HUES48 (cell line): ENCODE measurements around the gene FAM83D.

Experiments used
- H3K27ac ChIP-seq: one replicate; pipeline ENCODE4 v1.7.0; 2013; ENCODE audit warnings: low read depth, low read length, inconsistent platforms
- H3K27me3 ChIP-seq: 2 replicates; pipeline ENCODE4 v1.6.1; 2013; ENCODE audit warnings: mild to moderate bottlenecking, low read length; ENCODE audit not compliant: control insufficient read depth, insufficient read depth
- H3K36me3 ChIP-seq: 2 replicates; pipeline ENCODE4 v1.6.1; 2013; ENCODE audit warnings: low read length; ENCODE audit not compliant: control insufficient read depth, insufficient read depth
- H3K4me1 ChIP-seq: 2 replicates; pipeline ENCODE4 v1.6.1; 2013; ENCODE audit warnings: mild to moderate bottlenecking, low read length; ENCODE audit not compliant: control insufficient read depth, insufficient read depth
- H3K4me3 ChIP-seq: 2 replicates; pipeline ENCODE4 v1.5.1; 2013; ENCODE audit warnings: mild to moderate bottlenecking, low read depth, low read length
- H3K9ac ChIP-seq: 2 replicates; pipeline ENCODE4 v1.6.1; 2013; ENCODE audit warnings: mild to moderate bottlenecking, low read depth, low read length, moderate library complexity
- H3K9me3 ChIP-seq: 2 replicates; pipeline ENCODE4 v1.6.1; 2013; ENCODE audit warnings: low read length; ENCODE audit not compliant: control insufficient read depth, insufficient read depth

FAM83D gene

DNA sequence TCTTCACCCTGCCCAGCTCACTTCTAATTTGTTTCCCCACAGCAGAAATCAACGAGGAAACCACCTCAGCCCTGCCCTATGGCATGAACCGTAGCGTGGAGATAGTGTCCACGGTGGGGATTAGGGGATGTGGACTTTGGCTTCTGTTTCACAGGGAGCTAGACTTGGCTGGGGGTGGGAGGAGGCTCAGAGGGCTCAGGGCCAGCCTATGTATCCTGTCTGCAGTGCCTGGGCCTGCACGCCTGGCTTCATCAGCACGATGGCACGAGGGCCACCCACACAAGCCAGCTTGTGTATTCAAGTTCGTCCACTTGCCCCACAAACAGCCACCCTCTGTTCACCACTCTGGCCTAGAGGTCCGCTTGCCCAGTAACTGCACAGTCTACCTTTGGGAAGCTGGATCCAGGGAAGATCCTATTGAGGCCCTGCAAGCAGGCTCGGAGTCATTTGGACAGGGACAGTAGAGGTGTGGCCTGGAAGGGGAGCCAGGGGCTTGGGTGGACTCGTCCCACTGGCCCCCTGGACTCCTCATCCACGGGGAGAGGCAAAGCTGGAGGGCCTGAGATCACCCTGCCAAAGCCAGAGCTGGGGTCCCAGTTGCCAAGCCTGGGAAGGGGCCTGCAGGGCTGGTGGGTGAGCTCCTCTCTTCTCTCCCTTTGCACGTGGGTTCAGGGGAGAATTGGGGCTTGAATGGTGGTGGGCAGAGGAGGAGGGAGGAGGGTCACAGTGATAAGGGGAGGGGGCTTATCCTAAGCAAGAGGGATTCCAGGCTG, 38.0 kb upstream of the FAM83D start:
- peaks cover 4% of the 10 kb centered on the region for H3K4me1 ChIP-seq
- no peak overlapping the region for H3K27ac ChIP-seq
- no peak overlapping the region for H3K4me3 ChIP-seq
- H3K9ac ChIP-seq, result no peak overlapping the region; the same call in 1 of the 2 replicates
- no peaks in the 10 kb centered on the region for H3K27me3 ChIP-seq
- no peaks in the 10 kb centered on the region for H3K36me3 ChIP-seq
- H3K9me3 ChIP-seq, result no peaks in the 10 kb centered on the region

DNA sequence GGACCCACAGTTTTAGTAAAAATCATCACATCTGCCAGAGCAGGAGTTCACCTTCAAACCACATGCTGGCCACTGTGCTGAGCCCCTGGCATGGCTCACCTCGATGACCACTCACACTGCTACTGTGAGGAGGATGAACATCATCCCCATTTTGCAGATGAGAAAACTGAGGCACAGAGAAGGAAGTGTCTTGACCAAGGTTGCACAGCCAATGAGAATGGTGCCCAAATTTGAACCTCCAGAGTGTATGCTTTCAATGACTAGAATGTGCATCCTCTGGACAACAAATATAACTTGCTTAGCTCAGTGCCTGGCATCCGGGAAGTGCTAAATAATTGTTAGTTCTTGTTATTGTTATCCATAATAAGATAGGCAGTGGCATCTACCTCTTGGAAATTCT, 37.2 kb upstream of the FAM83D start:
- no peaks in the 10 kb centered on the region for H3K9me3 ChIP-seq
- H3K4me1 ChIP-seq, result peaks cover 5% of the 10 kb centered on the region
- H3K9ac ChIP-seq, result no peak overlapping the region
- no peaks in the 10 kb centered on the region for H3K36me3 ChIP-seq
- no peak overlapping the region for H3K4me3 ChIP-seq
- no peaks in the 10 kb centered on the region for H3K27me3 ChIP-seq
- no peak overlapping the region for H3K27ac ChIP-seq

DNA sequence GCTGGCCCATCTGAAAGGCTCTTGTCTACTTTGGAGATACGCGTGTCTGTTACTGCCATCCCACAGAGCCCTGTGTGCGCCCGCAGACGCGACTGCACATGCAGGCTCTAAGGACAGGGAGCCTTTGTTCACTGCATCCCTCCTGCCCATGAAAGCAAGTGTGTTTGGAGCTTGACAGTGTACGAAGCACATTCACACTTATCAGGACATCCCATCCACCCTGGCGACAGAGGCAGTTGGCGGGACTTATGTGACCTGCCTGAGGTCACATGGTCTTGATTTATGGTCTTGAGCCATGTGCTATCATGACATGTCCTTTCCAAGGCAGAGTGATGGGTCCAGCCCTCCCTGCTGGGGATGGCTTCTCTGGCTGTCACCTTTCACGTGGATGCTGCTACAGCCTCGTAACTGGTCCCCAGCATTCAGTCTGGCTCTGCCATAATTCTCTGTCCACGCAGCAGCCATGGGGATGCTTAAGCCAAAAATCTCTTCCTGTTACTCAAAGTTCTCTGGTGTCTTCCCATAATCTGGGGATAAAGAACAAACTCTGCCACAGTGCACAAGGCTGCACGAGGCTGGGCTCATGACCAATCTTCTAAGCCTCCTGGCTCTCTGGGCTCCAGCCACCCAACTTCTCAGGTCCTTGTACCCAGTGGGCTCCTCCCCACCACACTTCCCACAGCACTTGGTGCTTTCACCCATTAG, 36.3 kb upstream of the FAM83D start:
- H3K4me3 ChIP-seq, result no peak overlapping the region
- H3K9ac ChIP-seq, result no peak overlapping the region
- H3K4me1 ChIP-seq, result peaks cover 5% of the 10 kb centered on the region
- no peaks in the 10 kb centered on the region for H3K36me3 ChIP-seq
- no peak overlapping the region for H3K27ac ChIP-seq
- H3K27me3 ChIP-seq, result no peaks in the 10 kb centered on the region
- H3K9me3 ChIP-seq, result no peaks in the 10 kb centered on the region

DNA sequence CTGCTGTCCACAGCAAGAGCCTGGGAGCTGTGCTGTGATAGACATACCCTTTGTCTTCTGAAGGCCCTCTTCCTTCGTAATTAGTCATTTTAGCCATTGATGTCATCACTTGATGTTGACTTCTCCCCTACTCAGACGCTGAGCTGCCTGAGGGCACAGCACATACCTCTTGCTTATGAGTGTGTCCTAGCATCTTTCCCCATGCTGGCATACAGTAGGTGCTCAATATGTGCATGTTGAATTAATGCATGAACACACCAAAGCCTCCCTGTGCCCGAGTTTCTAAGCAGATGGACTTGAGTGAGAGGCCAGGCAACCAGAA, 35.8 kb upstream of the FAM83D start:
- H3K9ac ChIP-seq, result no peak overlapping the region
- no peak overlapping the region for H3K27ac ChIP-seq
- H3K4me1 ChIP-seq, result peaks cover 5% of the 10 kb centered on the region
- no peaks in the 10 kb centered on the region for H3K27me3 ChIP-seq
- H3K9me3 ChIP-seq, result no peaks in the 10 kb centered on the region
- no peaks in the 10 kb centered on the region for H3K36me3 ChIP-seq
- H3K4me3 ChIP-seq, result no peak overlapping the region

DNA sequence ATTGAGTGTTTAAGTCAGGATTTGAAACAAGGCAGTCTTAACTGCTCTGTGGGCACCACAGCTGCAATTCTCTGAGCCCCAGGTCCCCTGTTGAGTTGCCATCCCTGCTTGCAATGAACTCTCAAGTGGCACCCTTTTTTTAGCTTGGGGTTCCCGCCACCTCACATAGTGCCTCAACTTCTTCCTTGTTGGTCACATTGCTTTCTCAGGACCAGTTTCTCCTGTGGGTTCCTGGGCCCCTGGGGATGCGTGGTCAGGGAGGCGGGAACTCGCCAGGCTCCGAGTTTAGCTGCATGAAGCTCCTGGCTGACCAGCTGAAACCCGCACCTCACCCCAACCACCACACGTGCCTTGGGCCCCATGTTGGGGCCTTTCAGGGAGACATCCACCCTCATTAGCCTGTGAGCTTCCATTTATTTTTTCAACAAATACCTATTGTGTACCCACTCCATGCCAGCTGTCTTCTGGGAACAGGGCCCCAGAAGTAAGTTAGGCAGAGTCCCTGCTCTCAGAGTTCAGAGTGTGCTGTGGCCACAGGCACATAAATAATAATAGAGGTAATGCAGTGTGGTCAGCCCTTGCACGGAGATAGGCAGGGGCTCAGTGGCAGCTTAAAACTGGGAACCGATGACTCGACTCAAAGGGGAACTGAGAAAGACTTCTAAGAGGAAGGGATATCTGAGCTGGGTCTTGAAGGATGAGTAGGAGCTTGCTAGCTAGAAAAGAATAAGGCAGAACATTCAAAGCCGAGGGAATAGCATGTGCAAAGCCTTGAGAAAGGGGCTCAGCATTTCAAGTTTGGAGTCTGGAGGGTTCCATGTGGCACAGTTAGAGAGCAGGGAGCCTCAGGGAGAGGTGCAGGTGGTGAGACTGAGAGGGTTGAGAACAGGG, 33.9 kb upstream of the FAM83D start:
- Histone ChIP-seq H3K4me3 (no peak overlapping the region), H3K9me3 (no peaks in the 10 kb centered on the region), H3K27me3 (no peaks in the 10 kb centered on the region), H3K9ac (no peak overlapping the region), H3K4me1 (peaks cover 5% of the 10 kb centered on the region), H3K27ac (no peak overlapping the region), H3K36me3 (peaks cover 2% of the 10 kb centered on the region; the same call in 1 of the 2 replicates)

DNA sequence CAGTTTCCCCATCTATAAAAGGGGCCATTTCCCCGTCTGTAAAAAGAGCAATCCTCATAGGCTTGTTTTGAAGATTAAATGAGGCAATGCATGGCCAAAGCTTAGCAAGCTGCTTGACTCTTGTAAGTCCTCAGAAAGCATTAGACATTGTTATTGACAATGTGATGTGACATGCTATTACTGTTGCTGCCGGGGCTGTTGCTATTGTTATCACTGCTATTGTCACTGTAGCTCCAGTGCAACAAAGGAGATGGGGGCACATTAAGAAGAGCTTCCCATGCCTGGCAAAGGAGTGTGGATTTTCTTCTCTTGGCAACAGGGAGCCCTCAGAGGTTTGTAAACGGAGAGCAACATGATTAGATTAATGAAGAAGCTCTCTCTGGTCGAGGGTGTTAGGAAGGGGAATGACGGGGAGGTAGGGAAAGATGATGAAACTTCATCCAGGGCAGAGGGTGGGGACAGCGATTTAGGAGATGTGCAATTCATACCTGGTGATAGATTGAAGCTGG, 33.1 kb upstream of the FAM83D start:
- no peaks in the 10 kb centered on the region for H3K9me3 ChIP-seq
- no peaks in the 10 kb centered on the region for H3K27me3 ChIP-seq
- no peak overlapping the region for H3K4me3 ChIP-seq
- H3K4me1 ChIP-seq, result peaks cover 5% of the 10 kb centered on the region
- peaks cover 2% of the 10 kb centered on the region; the same call in 1 of the 2 replicates for H3K36me3 ChIP-seq
- no peak overlapping the region for H3K9ac ChIP-seq
- H3K27ac ChIP-seq, result no peak overlapping the region

DNA sequence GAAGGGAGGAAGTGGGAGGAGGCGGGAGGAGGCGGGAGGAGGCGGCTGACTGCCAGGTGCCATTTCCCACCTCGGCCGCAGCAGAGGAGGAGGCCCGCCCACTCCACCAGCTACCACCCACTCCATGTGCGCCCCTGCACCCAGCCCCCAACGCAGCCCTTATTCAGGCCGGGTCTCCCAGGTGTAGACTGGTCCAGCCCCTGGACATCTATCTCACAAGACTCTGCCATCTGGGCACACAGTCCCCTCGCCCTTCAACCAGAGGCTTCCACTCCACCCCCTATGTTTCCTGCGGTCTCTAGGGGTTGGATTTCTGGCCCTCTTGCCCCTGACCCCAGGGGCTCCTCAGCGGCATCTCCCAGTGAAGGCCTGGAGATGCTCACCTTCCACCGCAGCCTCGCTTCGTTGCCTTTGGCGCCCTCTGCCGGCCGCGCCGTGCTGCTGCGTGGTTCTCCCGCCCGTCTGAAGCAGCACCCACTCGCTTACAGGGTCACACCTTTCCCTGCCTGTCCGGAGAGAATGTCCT, 32.6 kb upstream of the FAM83D start:
- Histone ChIP-seq H3K27me3 (no peaks in the 10 kb centered on the region), H3K36me3 (peaks cover 2% of the 10 kb centered on the region; the same call in 1 of the 2 replicates), H3K27ac (no peak overlapping the region), H3K9ac (no peak overlapping the region), H3K4me3 (peak overlapping the region; percentile 42; the same call in 1 of the 2 replicates), H3K4me1 (peaks cover 5% of the 10 kb centered on the region), H3K9me3 (no peaks in the 10 kb centered on the region)

DNA sequence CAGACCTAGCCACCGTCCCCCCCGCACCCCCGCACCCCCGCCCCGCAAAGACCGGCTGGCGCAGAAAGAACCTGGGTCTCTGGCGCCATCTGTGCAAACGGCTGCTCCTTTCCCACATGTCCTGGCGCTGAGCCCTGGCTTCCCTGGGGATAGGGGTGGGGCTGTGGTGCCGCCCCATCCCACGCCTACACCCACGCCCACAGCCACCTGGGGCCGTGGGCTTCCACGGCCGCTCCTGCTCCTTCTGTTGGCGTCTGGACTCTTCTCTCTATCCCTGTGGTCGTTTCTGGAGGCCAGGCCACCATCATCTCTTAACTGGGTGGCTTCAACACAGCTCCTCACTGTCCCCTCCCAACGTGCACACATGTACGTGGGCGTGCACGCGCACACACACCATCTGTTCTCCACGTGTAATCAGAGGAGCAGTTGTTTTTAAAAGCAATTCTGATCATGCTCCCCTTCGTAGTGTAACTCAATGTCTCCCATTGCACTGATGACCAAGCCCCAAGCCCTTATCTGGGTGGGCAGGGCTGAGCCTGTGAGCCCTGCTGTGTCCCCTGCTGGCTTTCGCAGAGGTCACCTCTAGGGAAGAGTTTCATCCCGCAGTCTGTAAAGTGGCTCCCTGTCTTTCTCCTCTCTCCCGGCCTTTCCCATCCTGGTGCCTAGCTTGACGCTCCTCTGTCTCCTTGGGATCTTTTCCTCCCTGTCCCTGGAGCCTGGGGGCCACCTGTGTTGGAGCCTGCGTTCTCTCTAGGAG, 31.9 kb upstream of the FAM83D start:
- H3K9me3 ChIP-seq, result no peaks in the 10 kb centered on the region
- peaks cover 2% of the 10 kb centered on the region; the same call in 1 of the 2 replicates for H3K36me3 ChIP-seq
- H3K4me1 ChIP-seq, result peaks cover 5% of the 10 kb centered on the region
- no peak overlapping the region for H3K27ac ChIP-seq
- H3K4me3 ChIP-seq, result no peak overlapping the region
- H3K9ac ChIP-seq, result no peak overlapping the region
- H3K27me3 ChIP-seq, result no peaks in the 10 kb centered on the region

DNA sequence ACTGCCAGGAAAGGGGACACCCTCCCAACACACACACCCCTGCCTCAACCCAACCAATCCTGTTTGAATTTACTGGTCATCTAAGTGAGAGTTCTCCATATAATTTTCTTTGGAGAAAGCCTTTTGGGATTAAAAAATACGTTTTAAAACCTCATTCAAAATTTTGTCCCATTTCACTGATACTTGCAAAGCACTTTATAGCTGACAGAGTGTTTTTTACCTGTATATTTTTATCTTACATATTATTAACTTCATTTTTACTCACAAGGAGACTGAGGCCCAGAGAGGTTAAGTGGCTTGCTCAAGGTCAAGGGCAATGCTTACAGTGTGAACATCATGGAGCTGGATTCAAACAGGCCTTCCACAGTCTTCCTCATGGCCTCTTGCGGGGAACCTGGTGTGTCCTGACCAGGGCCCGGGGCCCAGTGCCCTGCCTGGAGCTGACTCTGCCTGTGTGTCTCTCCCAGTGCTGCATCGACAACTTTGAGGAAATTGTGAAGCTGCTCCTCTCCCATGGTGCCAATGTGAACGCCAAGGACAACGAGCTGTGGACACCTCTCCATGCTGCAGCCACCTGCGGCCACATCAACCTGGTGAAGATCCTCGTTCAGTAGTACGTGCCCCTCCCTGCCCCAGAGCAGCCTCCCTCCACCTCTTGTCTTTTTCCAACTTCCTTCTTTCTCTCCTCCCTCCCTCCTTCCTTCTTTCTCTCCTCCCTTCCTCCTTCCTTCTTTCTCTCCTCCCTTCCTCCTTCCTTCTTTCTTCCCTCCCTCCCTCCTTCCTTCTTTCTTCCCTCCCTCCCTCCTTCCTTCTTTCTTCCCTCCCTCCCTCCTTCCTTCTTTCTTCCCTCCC, 30.9 kb upstream of the FAM83D start:
- Histone ChIP-seq H3K27ac (no peak overlapping the region), H3K4me3 (no peak overlapping the region), H3K9me3 (no peaks in the 10 kb centered on the region), H3K27me3 (no peaks in the 10 kb centered on the region), H3K9ac (no peak overlapping the region), H3K36me3 (peaks cover 2% of the 10 kb centered on the region; the same call in 1 of the 2 replicates), H3K4me1 (peaks cover 5% of the 10 kb centered on the region)
